ENCODE results near the gene CEP112. TPM values are rescaled to one million over a fixed set of nuclear protein-coding genes. Genes with fewer than 3 reads are reported as not detected.

CEP112 gene
- total and polyA plus RNA-seq, 10 of the 15 experiments (the other 5 are each of a cell fraction or from before 2014, with no cell fraction given), result 0.11 to 3.8 (median 0.32) TPM; not detected in 1

GRCh38 chr17:65593855-65594845 lies 597.8 kb downstream of the CEP112 start:
- ATAC-seq, result peak; percentile 69
- POLR2A ChIA-PET, result no interaction called here
- Histone ChIP-seq H4K20me1 (ENCODE audit: control insufficient read depth, insufficient read depth) (no peaks in the 10 kb centered on the region), H3K79me2 (ENCODE audit: control insufficient read depth, insufficient read depth, low read length) (no peaks in the 10 kb centered on the region), H2AFZ (ENCODE audit: control insufficient read depth, low read depth, low read length) (peak overlapping the region; percentile 5; the same call in 1 of the 2 replicates), H3K4me1 (ENCODE audit: control insufficient read depth, insufficient read depth, low read length) (no peaks in the 10 kb centered on the region), H3K9ac (ENCODE audit: control insufficient read depth, insufficient read depth, low read length) (no peak overlapping the region; the same call in 1 of the 2 replicates), H3K27ac (ENCODE audit: control insufficient read depth, insufficient read depth) (no peak overlapping the region), H3K27me3 (replicated peaks in 1 of 2; ENCODE audit: control insufficient read depth in 2 of 2, insufficient read depth in 2 of 2, low read length in 1 of 2) (no peaks in the 10 kb centered on the region), H3K4me3 (no peak overlapping the region), H3K36me3 (ENCODE audit: control insufficient read depth in 2 of 2, insufficient read depth in 2 of 2, low read length in 1 of 2) (no peaks in the 10 kb centered on the region), H3K9me3 (replicated peaks; ENCODE audit: control insufficient read depth, insufficient read depth, low read length) (no peaks in the 10 kb centered on the region; the same call in 2 of the 3 replicates), H3K4me2 (ENCODE audit: control insufficient read depth, insufficient read depth) (0 out of 2 replicates have a peak overlapping the region, but pooled peaks have one; percentile 9)
- TF ChIP-seq YBX1 (IDR thresholded peaks at IDR 0.05) (no peak), TARDBP (IDR thresholded peaks at IDR 0.05; ENCODE audit: borderline replicate concordance) (no peak), MTA2 (IDR thresholded peaks at IDR 0.05; ENCODE audit: low read depth) (peak; percentile 51; the same call in 1 of the 2 replicates), POLR2AphosphoS2 (IDR thresholded peaks at IDR 0.05; ENCODE audit: low read depth, low read length) (no peak), IRF5 (IDR thresholded peaks at IDR 0.05; ENCODE audit: borderline replicate concordance) (no peak)
- DNase-seq (ENCODE audit: low read depth, low spot score), result no peak
- RAD21 ChIA-PET (ENCODE audit: unreplicated experiment), result interaction anchor here (0.8 to 1.1 kb wide), 3 partner anchors 20 to 201 kb away, joined by 3 read pairs; no protein-coding TSS in a partner anchor
- intact Hi-C loops (cut with micrococcal nuclease; ENCODE audit: unreplicated experiment), result no loop called here
- CTCF ChIA-PET, result interaction anchor here (1.3 kb wide), 1 partner anchor 11 kb away, joined by 3 read pairs; no protein-coding TSS in a partner anchor
- no TSS peak for BruUV-seq (replicated peaks)
- FAIRE-seq, result no peak
- SMC1A ChIA-PET (ENCODE audit: uncharacterized antibody, unreplicated experiment), result interaction anchor here (1.1 to 1.2 kb wide), 2 partner anchors 115 to 201 kb away, joined by 3 read pairs; no protein-coding TSS in a partner anchor
- in situ Hi-C loops (cut with MboI), result no loop called here
- WGBS (ENCODE audit: insufficient coverage, insufficient replicate concordance, low lambda C conversion rate, missing lambda C conversion rate), result 19% methylated on average over 17 of the region's 18 CpGs

Data from GM12878 (cell line).